Measurements from ENCODE around the gene APOL1. TPM values are rescaled to one million over a fixed set of nuclear protein-coding genes. Genes with fewer than 3 reads are reported as not detected.
A peak's percentile ranks its signal among the peaks of the same experiment; 100 is the strongest.
"Not testable (repeated sequence)": the region's sequence is repeated elsewhere in the genome, so short reads cannot be mapped to it uniquely, and the experiment has no call there.

Gene APOL1
- total RNA-seq, 2 donors from 2014 or later = 27.2 to 40.5 TPM

- peak; percentile 17 to 27 for ATAC-seq
- Mint-ChIP-seq H3K27ac (peak overlapping the region; percentile 97 to 98), H3K36me3 (peaks cover 27 to 34% of the 10 kb centered on the region in 2 donors), H3K9me3 (no peaks in the 10 kb centered on the region)
- no peak for DNase-seq (ENCODE audit: low spot score in 2 of 2)
Observed at GRCh38 chr22:36253523-36254490, 874 bp downstream of the APOL1 start.

DNA sequence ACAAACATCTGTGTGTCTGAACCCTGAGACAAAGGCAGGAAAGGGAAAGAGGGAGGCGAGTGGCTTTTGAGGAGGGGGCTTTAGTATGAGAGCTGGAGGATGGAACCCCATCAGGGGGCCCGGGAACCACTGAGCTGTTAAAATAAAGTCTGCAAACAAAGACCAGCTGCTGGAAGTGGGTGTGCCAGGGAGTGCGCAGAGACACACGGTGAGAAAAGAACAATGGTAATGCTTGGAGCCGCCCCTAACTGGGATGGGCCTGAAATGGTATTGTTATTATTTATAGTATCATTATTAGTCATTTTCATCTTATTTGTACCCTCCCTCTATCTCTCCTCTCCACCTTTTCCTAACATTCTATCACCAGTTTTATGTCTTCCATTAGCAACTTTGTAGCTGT, 2.6 kb downstream of the APOL1 start:
- Mint-ChIP-seq H3K36me3 (peaks cover 27 to 37% of the 10 kb centered on the region in 2 donors), H3K27ac (peak overlapping the region; percentile 52 to 61)
- ATAC-seq; DNase-seq (ENCODE audit: low spot score in 2 of 2); H3K9me3 Mint-ChIP-seq: not testable (repeated sequence)

GRCh38 chr22:36256478-36256877, 3.5 kb downstream of the APOL1 start:
- peak overlapping the region in 1 of 2 donors; percentile 52 for H3K27ac Mint-ChIP-seq
- H3K9me3 Mint-ChIP-seq = no peaks in the 10 kb centered on the region
- no peak for ATAC-seq
- DNase-seq (ENCODE audit: low spot score in 2 of 2) = no peak
- peaks cover 27 to 41% of the 10 kb centered on the region in 2 donors for H3K36me3 Mint-ChIP-seq

DNA sequence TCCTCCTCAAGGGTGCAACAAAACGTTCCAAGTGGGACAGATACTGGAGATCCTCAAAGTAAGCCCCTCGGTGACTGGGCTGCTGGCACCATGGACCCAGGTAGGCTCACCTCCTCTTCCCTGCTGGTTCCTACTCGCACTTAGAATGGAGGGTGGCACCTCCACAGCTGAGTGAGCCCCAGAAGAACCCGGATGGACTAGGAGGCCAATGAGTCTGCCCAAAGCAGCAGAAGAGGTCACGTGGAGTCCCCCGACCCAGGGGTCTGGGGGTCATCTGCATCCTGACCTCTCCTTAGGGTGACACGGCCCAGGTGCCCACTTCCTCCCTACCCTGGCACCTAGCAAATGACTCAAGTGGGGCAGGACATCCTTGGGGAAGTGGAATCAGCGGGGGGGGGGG, 4.4 kb downstream of the APOL1 start:
- DNase-seq (ENCODE audit: low spot score in 2 of 2) (peak in 1 of 2 donors; percentile 46), ATAC-seq (no peak)
- peaks cover 27 to 41% of the 10 kb centered on the region in 2 donors for H3K36me3 Mint-ChIP-seq
- peak overlapping the region in 1 of 2 donors; percentile 90 for H3K27ac Mint-ChIP-seq
- H3K9me3 Mint-ChIP-seq = no peaks in the 10 kb centered on the region

DNA sequence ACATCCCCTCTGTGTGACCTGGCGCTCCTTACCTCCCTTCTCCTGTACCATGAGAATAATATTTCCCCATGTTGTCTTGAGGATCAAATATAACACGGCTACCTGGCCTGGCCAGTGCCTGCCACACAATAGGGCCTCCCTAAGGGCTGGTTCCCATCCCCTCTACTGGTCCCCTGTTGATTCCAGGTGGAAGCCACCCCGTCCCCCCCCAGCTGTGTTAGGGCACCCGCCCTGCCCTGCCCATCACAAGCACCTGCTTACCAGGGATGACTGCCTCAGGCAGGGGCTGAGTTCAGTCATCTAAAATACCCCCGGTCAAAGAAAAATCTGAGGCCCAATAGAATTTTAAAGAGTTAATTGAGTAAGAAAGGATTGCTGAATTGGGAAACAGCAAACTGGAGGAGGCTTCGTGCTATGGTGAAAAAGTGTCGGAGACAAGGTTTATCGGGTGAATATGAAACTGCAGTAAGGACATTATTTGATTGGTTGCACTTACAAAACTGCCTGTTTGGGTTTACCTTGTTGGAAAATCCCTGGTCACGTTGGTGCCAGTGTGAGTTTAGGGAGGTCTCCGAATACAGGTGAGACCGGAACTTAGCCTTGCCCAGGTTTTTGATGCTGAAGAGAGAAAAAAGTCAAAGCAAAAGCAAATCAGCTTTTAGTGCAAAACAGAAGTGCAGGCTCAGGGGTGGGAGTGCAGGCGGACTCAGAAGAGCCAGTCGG, 5.2 kb downstream of the APOL1 start:
- H3K9me3 Mint-ChIP-seq = no peaks in the 10 kb centered on the region
- peak overlapping the region; percentile 75 to 90 for H3K27ac Mint-ChIP-seq
- ATAC-seq (no peak), DNase-seq (ENCODE audit: low spot score in 2 of 2) (peak in 1 of 2 donors; percentile 38)
- peaks cover 24 to 39% of the 10 kb centered on the region in 2 donors for H3K36me3 Mint-ChIP-seq

GRCh38 chr22:36258701-36259614, 6.0 kb downstream of the APOL1 start:
- peak in 1 of 2 donors; percentile 71 for DNase-seq (ENCODE audit: low spot score in 2 of 2)
- peaks cover 21 to 38% of the 10 kb centered on the region in 2 donors for H3K36me3 Mint-ChIP-seq

GRCh38 chr22:36259615-36260300, 6.8 kb downstream of the APOL1 start:
- no peaks in the 10 kb centered on the region for H3K9me3 Mint-ChIP-seq
- peaks cover 15 to 32% of the 10 kb centered on the region in 2 donors for H3K36me3 Mint-ChIP-seq
- ATAC-seq (no peak), DNase-seq (ENCODE audit: low spot score in 2 of 2) (peak in 1 of 2 donors; percentile 34)
- peak overlapping the region; percentile 29 to 90 for H3K27ac Mint-ChIP-seq

More at GRCh38 chr22:36258701-36259614, 6.0 kb downstream of the APOL1 start:
- Mint-ChIP-seq H3K27ac (peak overlapping the region; percentile 75 to 90), H3K9me3 (no peaks in the 10 kb centered on the region)
- ATAC-seq = peak; percentile 31 to 84

- H3K36me3 Mint-ChIP-seq = peaks cover 15 to 30% of the 10 kb centered on the region in 2 donors
- ATAC-seq, H3K9me3 Mint-ChIP-seq: not testable (repeated sequence)
- peak in 1 of 2 donors; percentile 30 for DNase-seq (ENCODE audit: low spot score in 2 of 2)
- peak overlapping the region in 1 of 2 donors; percentile 46 for H3K27ac Mint-ChIP-seq
Observed at GRCh38 chr22:36261675-36262074, 8.7 kb downstream of the APOL1 start.

DNA sequence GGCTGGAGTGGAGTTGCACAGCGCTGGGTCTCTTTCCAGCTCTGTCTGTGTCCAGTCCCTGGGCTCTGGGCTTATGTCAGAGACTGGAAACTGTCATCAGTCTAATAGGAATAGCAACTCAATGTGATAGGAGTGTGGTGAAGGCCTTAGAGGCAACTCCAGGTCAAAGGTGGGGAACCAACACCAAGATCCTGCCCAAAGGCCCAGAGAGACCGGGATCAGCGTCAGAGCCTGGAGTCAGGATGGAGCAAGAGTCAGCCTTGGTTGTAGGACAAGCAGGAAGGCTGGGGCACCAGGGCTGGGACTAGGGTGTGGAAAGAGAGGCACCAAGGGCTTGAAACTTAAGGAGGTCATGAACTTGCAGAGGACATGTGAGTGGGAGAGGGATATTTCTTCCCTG, 9.4 kb downstream of the APOL1 start:
- DNase-seq (ENCODE audit: low spot score in 2 of 2) = peak in 1 of 2 donors; percentile 21
- Mint-ChIP-seq H3K36me3 (peaks cover 15 to 36% of the 10 kb centered on the region in 2 donors), H3K27ac (peak overlapping the region; percentile 46)
- H3K9me3 Mint-ChIP-seq, ATAC-seq: not testable (repeated sequence)

DNA sequence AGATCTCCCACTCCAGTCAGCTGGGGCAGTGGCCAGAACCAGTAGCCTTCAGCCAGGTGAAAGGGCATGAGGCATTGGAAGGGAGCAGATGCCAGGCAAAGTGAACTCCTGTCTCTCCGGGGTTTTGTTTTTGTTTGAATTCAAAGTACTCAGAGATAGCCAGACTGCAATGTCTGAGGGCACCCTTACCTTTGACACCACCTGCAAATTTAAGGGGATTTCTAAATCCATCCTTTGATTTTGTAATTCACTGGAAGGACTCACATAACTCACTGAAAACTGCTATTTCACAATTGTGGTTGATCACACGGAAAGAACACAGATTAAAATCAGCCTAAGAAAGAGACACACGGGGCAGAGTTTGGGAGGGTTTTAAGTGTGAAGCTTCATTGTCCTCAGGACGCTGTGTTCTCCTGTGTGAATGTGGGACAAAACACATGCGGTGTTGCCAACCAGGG, 10.3 kb downstream of the APOL1 start:
- peaks cover 10 to 31% of the 10 kb centered on the region in 2 donors for H3K36me3 Mint-ChIP-seq
- H3K27ac Mint-ChIP-seq = peak overlapping the region in 1 of 2 donors; percentile 8
- not testable (repeated sequence) for ATAC-seq; H3K9me3 Mint-ChIP-seq; DNase-seq (ENCODE audit: low spot score in 2 of 2)

- Mint-ChIP-seq H3K36me3 (peaks cover 6 to 25% of the 10 kb centered on the region in 2 donors), H3K27ac (peak overlapping the region in 1 of 2 donors; percentile 61)
- not testable (repeated sequence) for H3K9me3 Mint-ChIP-seq, ATAC-seq
- DNase-seq (ENCODE audit: low spot score in 2 of 2) = peak in 1 of 2 donors; percentile 28
Observed at GRCh38 chr22:36263886-36264664, 11.1 kb downstream of the APOL1 start.

- Mint-ChIP-seq H3K36me3 (peaks cover 6 to 19% of the 10 kb centered on the region in 2 donors), H3K9me3 (no peaks in the 10 kb centered on the region), H3K27ac (no peak overlapping the region)
- DNase-seq (ENCODE audit: low spot score in 2 of 2) (no peak), ATAC-seq (no peak)
Observed at GRCh38 chr22:36267058-36267457, 14.1 kb downstream of the APOL1 start.

DNA sequence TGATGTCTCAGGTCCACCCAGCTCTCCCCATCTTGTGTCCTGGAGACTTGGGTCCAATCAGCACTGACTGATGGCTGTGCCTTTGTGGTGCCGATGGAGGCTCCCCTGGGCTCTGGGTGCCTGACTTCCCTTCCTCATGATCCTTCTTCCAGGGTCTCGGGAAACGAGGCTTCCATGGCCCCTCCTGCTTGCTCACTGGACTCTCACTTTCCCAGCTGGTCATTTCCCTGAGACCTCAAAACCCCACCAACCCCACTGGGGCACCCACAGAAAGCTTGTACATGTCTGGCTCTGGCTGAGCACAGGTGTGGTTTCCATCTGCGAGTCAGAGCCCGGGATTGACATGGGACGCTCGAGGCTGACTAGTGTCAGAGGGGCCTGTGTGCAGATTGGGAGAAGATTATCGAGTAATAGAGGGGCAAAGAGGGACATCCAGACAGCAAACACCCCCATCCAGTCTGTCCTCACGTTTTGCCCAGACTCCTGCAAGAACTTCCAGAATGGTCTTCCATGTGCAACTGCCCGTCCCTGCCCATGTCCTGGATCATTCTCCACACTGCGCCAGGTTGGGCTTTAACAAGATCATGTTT, 15.1 kb downstream of the APOL1 start:
- ATAC-seq (peak; percentile 8 to 14), DNase-seq (ENCODE audit: low spot score in 2 of 2) (peak in 1 of 2 donors; percentile 49)
- peaks cover 6 to 19% of the 10 kb centered on the region in 2 donors for H3K36me3 Mint-ChIP-seq

DNA sequence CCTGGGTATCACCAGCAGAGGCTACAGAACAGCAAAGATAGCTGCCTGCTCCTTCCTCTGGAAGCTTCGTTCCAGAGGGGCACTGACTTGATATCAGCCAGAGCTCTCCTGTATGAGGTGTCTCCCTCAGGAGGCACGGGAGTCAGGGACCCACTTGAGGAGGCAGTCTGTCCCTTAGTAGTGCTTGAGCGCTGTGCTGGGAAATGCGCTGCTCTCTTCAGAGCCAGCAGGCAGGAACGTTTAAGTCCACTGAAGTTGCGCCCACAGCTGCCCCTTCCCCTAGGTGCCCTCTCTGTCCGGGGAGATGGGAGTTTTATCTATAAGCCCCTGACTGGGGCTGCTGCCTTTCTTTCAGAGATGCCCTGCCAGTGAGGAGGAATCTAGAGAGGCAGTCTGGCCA, 18.3 kb downstream of the APOL1 start:
- H3K36me3 Mint-ChIP-seq = peaks cover 0 to 11% of the 10 kb centered on the region in 2 donors
- not testable (repeated sequence) for ATAC-seq, H3K9me3 Mint-ChIP-seq, H3K27ac Mint-ChIP-seq
- DNase-seq (ENCODE audit: low spot score in 2 of 2) = peak in 1 of 2 donors; percentile 26

More for the DNA sequence above, 15.1 kb downstream of the APOL1 start:
- no peaks in the 10 kb centered on the region for H3K9me3 Mint-ChIP-seq
- H3K27ac Mint-ChIP-seq = peak overlapping the region in 1 of 2 donors; percentile 17
